Measurements from ENCODE around the gene TMEM35B.
"Not testable (repeated sequence)": the region's sequence is repeated elsewhere in the genome, so short reads cannot be mapped to it uniquely, and the experiment has no call there.

Gene TMEM35B

GRCh38 chr1:34975771-34976170 is 9.4 kb downstream of the TMEM35B start:
- no peak for DNase-seq (ENCODE audit: low read depth)

GRCh38 chr1:34975338-34975737 is 9.8 kb downstream of the TMEM35B start:
- no peak for DNase-seq (ENCODE audit: low read depth)

- DNase-seq (ENCODE audit: low read depth), result no peak
These were observed 10.5 kb downstream of the TMEM35B start for GRCh38 chr1:34974626-34975025.

- no peak for DNase-seq (ENCODE audit: low read depth)
These were observed 11.8 kb downstream of the TMEM35B start for GRCh38 chr1:34973326-34973725.

- no peak for DNase-seq (ENCODE audit: low read depth)
These were observed 14.3 kb downstream of the TMEM35B start for GRCh38 chr1:34970829-34971228.

- no peak for DNase-seq (ENCODE audit: low read depth)
These were observed 14.9 kb downstream of the TMEM35B start for GRCh38 chr1:34970220-34970735.

GRCh38 chr1:34968297-34968696 is 16.9 kb downstream of the TMEM35B start:
- DNase-seq (ENCODE audit: low read depth), result not testable (repeated sequence)

GRCh38 chr1:34967672-34968071 is 17.5 kb downstream of the TMEM35B start:
- DNase-seq (ENCODE audit: low read depth), result not testable (repeated sequence)

- no peak for DNase-seq (ENCODE audit: low read depth)
These were observed 19.6 kb downstream of the TMEM35B start for GRCh38 chr1:34965597-34965996.

- DNase-seq (ENCODE audit: low read depth), result no peak
These were observed 34.7 kb downstream of the TMEM35B start for GRCh38 chr1:34950428-34950827.

GRCh38 chr1:34948739-34949138 is 36.4 kb downstream of the TMEM35B start:
- DNase-seq (ENCODE audit: low read depth), result not testable (repeated sequence)

- DNase-seq (ENCODE audit: low read depth), result not testable (repeated sequence)
These were observed 37.4 kb downstream of the TMEM35B start for GRCh38 chr1:34947641-34948314.

GRCh38 chr1:34946211-34946610 is 38.9 kb downstream of the TMEM35B start:
- DNase-seq (ENCODE audit: low read depth), result no peak

- not testable (repeated sequence) for DNase-seq (ENCODE audit: low read depth)
These were observed 43.3 kb downstream of the TMEM35B start for GRCh38 chr1:34941798-34942197.

Measured in T-helper 22 cell (primary cell).